HepG2 (cell line): ENCODE data around the gene UBR4. TPM values are rescaled to one million over a fixed set of nuclear protein-coding genes. Genes with fewer than 3 reads are reported as not detected.

ENCODE experiments used
- ATAC-seq: fragments of 200-7000 bp; cut with Tn5 transposase; 3 replicates; pipeline ENCODE4 v1.9.1; 2020; ENCODE audit warnings: mild to moderate bottlenecking, moderate library complexity
- BruUV-seq: library from RNA; stranded (reverse); fragments of 400-500 nt; replicated peaks from 2 replicates; lab custom pipeline; 2021; lab: Mats Ljungman, UMichigan
- CTCF ChIA-PET: fragments of 300-600 bp; formaldehyde crosslinking; extraction: SDS; loops from one replicate; lab custom pipeline; 2021; ENCODE audit warnings: low total read pairs, inconsistent platforms, low intra/inter-chr PET ratio; lab: Yijun Ruan, JAX
- POLR2A ChIA-PET: fragments of 350-600 bp; sonication (Branson Sonifier 250); formaldehyde crosslinking; loops from one replicate; lab custom pipeline; 2020; ENCODE audit warnings: antibody characterized with exemption, inconsistent platforms; lab: Yijun Ruan, JAX
- DNase-seq: peaks from one replicate; pipeline ENCODE4 v3.0.0-alpha.2; 2015; ENCODE audit warnings: low spot score
- FAIRE-seq: peaks from 3 replicates; lab custom pipeline; 2011; peaks lifted over from hg19 to GRCh38; lab: Jason Lieb, UNC
- H2AFZ ChIP-seq: one replicate; pipeline ENCODE4 v1.6.1; 2011; ENCODE audit warnings: low read length, inconsistent platforms
- H3K27ac ChIP-seq: fragments of 300-600 bp; 3 replicates; pipeline ENCODE4 v1.8.0; 2011; ENCODE audit warnings: mixed run types, mild to moderate bottlenecking, mixed read lengths, low read length, inconsistent platforms; ENCODE audit not compliant: insufficient read depth; ENCODE audit errors: extremely low read length
- H3K27me3 ChIP-seq, 2 experiments: fragments of 200-600 bp in 1 of 2; 2 replicates in 1 of 2; 3 replicates in 1 of 2; pipeline versions ENCODE4 v1.6.0 to v1.8.0; 2011; ENCODE audit warnings: low read length in 2 of 2, mild to moderate bottlenecking in 2 of 2, moderate library complexity in 2 of 2, inconsistent platforms in 1 of 2; ENCODE audit not compliant: insufficient read depth in 2 of 2, control insufficient read depth in 1 of 2
- H3K36me3 ChIP-seq, 2 experiments: fragments of 200-600 bp in 1 of 2; replicated peaks in 1 of 2; 2 replicates in 1 of 2; 3 replicates in 1 of 2; pipeline versions ENCODE4 v1.5.1 to v1.8.0; 2011; ENCODE audit warnings: low read length in 2 of 2, inconsistent platforms in 1 of 2; ENCODE audit not compliant: insufficient read depth in 2 of 2, control insufficient read depth in 1 of 2
- H3K4me1 ChIP-seq: 2 replicates; pipeline ENCODE4 v1.5.1; 2012; ENCODE audit warnings: low read length, inconsistent platforms; ENCODE audit not compliant: insufficient read depth
- H3K4me2 ChIP-seq: 2 replicates; pipeline ENCODE4 v1.6.0; 2011; ENCODE audit warnings: low read depth, low read length, inconsistent platforms
- H3K4me3 ChIP-seq, 3 experiments: fragments of 200-600 bp in 1 of 3; sonication (generic), shearing (Covaris generic) in 1 of 3; replicated peaks in 1 of 3; 2 replicates each; pipeline ENCODE4 v1.5.1; 2011 to 2016; ENCODE audit warnings: low read length in 3 of 3, inconsistent platforms in 2 of 3, low read depth in 2 of 3, mild to moderate bottlenecking in 2 of 3, control low read depth in 1 of 3, mixed read lengths in 1 of 3; ENCODE audit not compliant: insufficient read depth in 1 of 3
- H3K79me2 ChIP-seq: one replicate; pipeline ENCODE4 v1.6.1; 2011; ENCODE audit warnings: low read length, inconsistent platforms; ENCODE audit not compliant: insufficient read depth
- H3K9ac ChIP-seq: 2 replicates; pipeline ENCODE4 v1.6.0; 2011; ENCODE audit warnings: mild to moderate bottlenecking, low read depth, low read length, inconsistent platforms; ENCODE audit not compliant: insufficient read depth
- H3K9me3 ChIP-seq: 2 replicates; pipeline ENCODE4 v1.5.1; 2012; ENCODE audit warnings: mild to moderate bottlenecking, low read length
- H4K20me1 ChIP-seq: 2 replicates; pipeline ENCODE4 v1.6.0; 2011; ENCODE audit warnings: inconsistent platforms, mild to moderate bottlenecking, low read length, moderate library complexity; ENCODE audit not compliant: insufficient read depth
- ADNP ChIP-seq: sonication (generic); formaldehyde crosslinking; IDR thresholded peaks from 2 replicates; pipeline ENCODE4 v1.4.0; 2020; ENCODE audit warnings: missing genetic modification reagents
- CERS6 ChIP-seq: sonication (generic); formaldehyde crosslinking; IDR thresholded peaks from 2 replicates; pipeline ENCODE4 v1.5.0; 2020; ENCODE audit warnings: missing genetic modification reagents
- ELF4 ChIP-seq: sonication (generic); formaldehyde crosslinking; IDR thresholded peaks from 2 replicates; pipeline ENCODE4 v1.5.0; 2020; ENCODE audit warnings: missing genetic modification reagents, mild to moderate bottlenecking, moderate library complexity, borderline replicate concordance
- EZH2 ChIP-seq: conservative IDR thresholded peaks from 2 replicates; pipeline ENCODE4 v1.6.1; 2012; ENCODE audit warnings: mild to moderate bottlenecking, low read depth, low read length, moderate library complexity
- GMEB2 ChIP-seq: IDR thresholded peaks from 2 replicates; pipeline ENCODE4 v1.6.1; 2016; ENCODE audit warnings: missing biosample characterization, missing genetic modification reagents, low read depth
- GPN1 ChIP-seq: sonication (generic); formaldehyde crosslinking; IDR thresholded peaks from 2 replicates; pipeline ENCODE4 v1.5.1; 2020; ENCODE audit warnings: missing genetic modification reagents, borderline replicate concordance
- MAZ ChIP-seq, 2 experiments: sonication (generic) in 1 of 2; formaldehyde crosslinking in 1 of 2; IDR thresholded peaks; 2 replicates each; pipeline versions ENCODE4 v1.5.0 to v1.6.1; 2012 to 2020; ENCODE audit warnings: low read depth in 2 of 2, mild to moderate bottlenecking in 2 of 2, borderline replicate concordance in 1 of 2, improper control_type of control experiment in 1 of 2, low read length in 1 of 2, missing genetic modification reagents in 1 of 2, moderate library complexity in 1 of 2
- MED13 ChIP-seq: sonication (generic); formaldehyde crosslinking; IDR thresholded peaks from 2 replicates; pipeline ENCODE4 v1.5.0; 2020; ENCODE audit warnings: missing genetic modification reagents
- NR2F1 ChIP-seq, 2 experiments: fragments of 450-650 bp in 1 of 2; formaldehyde crosslinking in 1 of 2; IDR thresholded peaks; 2 replicates each; pipeline versions ENCODE4 v1.5.0 to v1.6.1; 2016 to 2020; ENCODE audit warnings: mild to moderate bottlenecking in 1 of 2, missing compliant biosample characterization in 1 of 2, missing genetic modification reagents in 1 of 2, moderate library complexity in 1 of 2
- RAD21 ChIP-seq: fragments of 450-650 bp; formaldehyde crosslinking; IDR thresholded peaks from 2 replicates; pipeline ENCODE4 v1.5.0; 2020; ENCODE audit warnings: mild to moderate bottlenecking
- SCMH1 ChIP-seq: sonication (generic); formaldehyde crosslinking; IDR thresholded peaks from 2 replicates; pipeline ENCODE4 v1.9.0; 2021; ENCODE audit warnings: missing genetic modification reagents, mild to moderate bottlenecking, borderline replicate concordance
- SIX4 ChIP-seq: sonication (generic); formaldehyde crosslinking; IDR thresholded peaks from 2 replicates; pipeline ENCODE4 v1.4.0; 2020; ENCODE audit warnings: missing genetic modification reagents
- TFAP4 ChIP-seq: sonication (generic); IDR thresholded peaks from 2 replicates; pipeline ENCODE4 v1.6.1; 2016; ENCODE audit warnings: low read depth, borderline replicate concordance
- ZNF274 ChIP-seq: sonication (generic); formaldehyde crosslinking; IDR thresholded peaks from 2 replicates; pipeline ENCODE4 v1.5.1; 2020; ENCODE audit warnings: mild to moderate bottlenecking, missing genetic modification reagents
- ZNF589 ChIP-seq: sonication (generic); formaldehyde crosslinking; conservative IDR thresholded peaks from 2 replicates; pipeline ENCODE4 v1.8.0; 2022; ENCODE audit warnings: mild to moderate bottlenecking, moderate library complexity, missing genetic modification reagents
- ZNF614 ChIP-seq: IDR thresholded peaks from 2 replicates; pipeline ENCODE4 v1.6.1; 2018; ENCODE audit warnings: missing biosample characterization, missing genetic modification reagents, inconsistent platforms, borderline replicate concordance
- ZNF652 ChIP-seq: IDR thresholded peaks from 2 replicates; pipeline ENCODE4 v1.6.1; 2016; ENCODE audit warnings: low read depth, borderline replicate concordance
- WGBS: methylation state at CpG from one replicate; pipeline ENCODE4 v1.1.6; 2017; ENCODE audit warnings: low lambda C conversion rate; 5-methylcytosine and 5-hydroxymethylcytosine counted together
- in situ Hi-C: cut with HindIII; loops from 2 replicates; pipeline ENCODE4 v1.10.0; 2017; ENCODE audit warnings: low pct_unique_long_range_greater_than_20kb; ENCODE audit not compliant: extremely low pct_ligation_motif_present
- intact Hi-C: fragments of 100-400 bp; cut with micrococcal nuclease; formaldehyde crosslinking; loops from one replicate; pipeline ENCODE4 v1.10.0; 2022; ENCODE audit not compliant: unreplicated experiment
- polyA plus RNA-seq, 8 experiments: library from polyadenylated mRNA; depleted of rRNA in 3 of 8; stranded (reverse) in 7 of 8; unstranded in 1 of 8; fragments of >200 nt; fragmentation: Illumina TruSeq in 4 of 8; extraction: Trizol in 4 of 8; gene quantifications; 2 replicates each; pipeline versions ENCODE4 v1.2.1 to v1.2.3, GENCODE V29; 2011 to 2016; ENCODE audit warnings: low read depth in 4 of 8, missing spikeins in 1 of 8, mixed read lengths in 1 of 8; ENCODE audit not compliant: insufficient read depth in 1 of 8
- total RNA-seq, 5 experiments: library from RNA; depleted of rRNA; stranded (reverse); fragments of >200 nt; fragmentation: Illumina TruSeq; extraction: Trizol; gene quantifications; 2 replicates each; pipeline ENCODE4 v1.2.3, GENCODE V29; 2016; ENCODE audit warnings: low read depth in 1 of 5
- TF ChIP-seq, protein P1 (sequence below): IDR thresholded peaks from 2 replicates; pipeline ENCODE4 v1.6.1; 2012; ENCODE audit warnings: inconsistent platforms
- TF ChIP-seq, protein P2 (sequence below): sonication (generic); formaldehyde crosslinking; IDR thresholded peaks from 2 replicates; pipeline ENCODE4 v1.8.0; 2022; ENCODE audit warnings: mild to moderate bottlenecking, missing genetic modification reagents, borderline replicate concordance

UBR4 gene
- total and polyA plus RNA-seq, 2 of the 13 experiments (the other 11 are each of a cell fraction or from before 2014, with no cell fraction given): 59.1 to 106 TPM

DNA sequence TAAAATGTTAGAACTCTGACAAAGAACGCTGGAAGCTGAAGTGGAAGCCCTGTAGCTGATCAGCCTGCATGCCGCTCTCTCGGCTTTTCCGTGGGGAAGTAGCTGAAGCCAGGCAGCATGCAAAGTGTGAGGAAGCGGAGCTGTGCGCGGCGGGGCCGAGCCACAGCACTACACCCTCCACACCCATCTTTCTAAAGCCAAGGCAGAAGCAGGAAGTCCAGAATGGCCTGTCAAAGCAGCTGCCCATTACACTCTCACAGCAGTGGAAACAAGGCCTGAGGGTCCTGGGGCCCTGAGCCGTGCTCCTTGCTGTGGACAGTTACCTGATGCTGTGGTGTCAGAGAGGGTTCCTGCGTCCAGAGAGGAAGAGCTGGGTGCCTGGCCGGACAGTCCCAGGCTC is 69.6 kb downstream of the UBR4 start (continued):
- no peak for TF ChIP-seq ZNF614 (CRISPR knock-in tag)
- TF ChIP-seq, protein P1, sequence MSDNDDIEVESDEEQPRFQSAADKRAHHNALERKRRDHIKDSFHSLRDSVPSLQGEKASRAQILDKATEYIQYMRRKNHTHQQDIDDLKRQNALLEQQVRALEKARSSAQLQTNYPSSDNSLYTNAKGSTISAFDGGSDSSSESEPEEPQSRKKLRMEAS: no peak
- no peak for TF ChIP-seq ELF4 (CRISPR knock-in tag)
- no peak for TF ChIP-seq MAZ (IDR thresholded peaks at IDR 0.05; ENCODE audit: borderline replicate concordance, low read depth, low read length)
- TF ChIP-seq MAZ (CRISPR knock-in tag; IDR thresholded peaks at IDR 0.05; ENCODE audit: low read depth): no peak
- TF ChIP-seq RAD21 (CRISPR knock-in tag): no peak
- no peak for TF ChIP-seq ZNF589 (CRISPR knock-in tag)
- TF ChIP-seq GPN1 (CRISPR knock-in tag): no peak
- TF ChIP-seq SIX4 (CRISPR knock-in tag): no peak
- no peak for TF ChIP-seq EZH2
- no peak for TF ChIP-seq SCMH1 (CRISPR knock-in tag)
- no peak for TF ChIP-seq NR2F1 (CRISPR knock-in tag; IDR thresholded peaks at IDR 0.05)
- TF ChIP-seq, all 625 proteins: peak for 0

- no peak overlapping the region for H2AFZ ChIP-seq
- H3K27ac ChIP-seq: peak overlapping the region; percentile 9
- in situ Hi-C loops: no loop called here
- H3K79me2 ChIP-seq: no peaks in the 10 kb centered on the region
- BruUV-seq: no TSS peak
- 90% methylated on average over 3 of the region's 3 CpGs for WGBS
- H4K20me1 ChIP-seq: peaks cover 3% of the 10 kb centered on the region; the same call in 1 of the 2 replicates
- peak; percentile 39 for ATAC-seq
- ChIA-PET POLR2A (interaction anchor here (0.8 to 1.9 kb wide), 2 partner anchors 9 to 239 kb away, joined by 4 to 5 read pairs; no protein-coding TSS in a partner anchor), CTCF (no interaction called here)
- H3K4me2 ChIP-seq: peak overlapping the region; percentile 34
- H3K36me3 ChIP-seq: peaks cover 26 to 79% of the 10 kb centered on the region in 2 experiments
- no peak for DNase-seq
- peaks cover 32% of the 10 kb centered on the region for H3K4me1 ChIP-seq
- H3K4me3 ChIP-seq: no peak overlapping the region
- FAIRE-seq: no peak
- H3K9me3 ChIP-seq: no peaks in the 10 kb centered on the region
- intact Hi-C loops: no loop called here
- no peak overlapping the region for H3K9ac ChIP-seq
- no peaks in the 10 kb centered on the region for H3K27me3 ChIP-seq
- TF ChIP-seq, protein P2, sequence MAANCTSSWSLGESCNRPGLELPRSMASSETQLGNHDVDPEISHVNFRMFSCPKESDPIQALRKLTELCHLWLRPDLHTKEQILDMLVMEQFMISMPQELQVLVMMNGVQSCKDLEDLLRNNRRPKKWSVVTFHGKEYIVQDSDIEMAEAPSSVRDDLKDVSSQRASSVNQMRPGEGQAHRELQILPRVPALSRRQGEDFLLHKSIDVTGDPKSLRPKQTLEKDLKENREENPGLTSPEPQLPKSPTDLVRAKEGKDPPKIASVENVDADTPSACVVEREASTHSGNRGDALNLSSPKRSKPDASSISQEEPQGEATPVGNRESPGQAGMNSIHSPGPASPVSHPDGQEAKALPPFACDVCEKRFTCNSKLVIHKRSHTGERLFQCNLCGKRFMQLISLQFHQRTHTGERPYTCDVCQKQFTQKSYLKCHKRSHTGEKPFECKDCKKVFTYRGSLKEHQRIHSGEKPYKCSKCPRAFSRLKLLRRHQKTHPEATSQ (CRISPR knock-in tag): no peak
- TF ChIP-seq ZNF652 (CRISPR knock-in tag) (no peak), MED13 (no peak), GMEB2 (CRISPR knock-in tag) (no peak), CERS6 (CRISPR knock-in tag) (no peak), ZNF274 (CRISPR knock-in tag) (no peak), ADNP (CRISPR knock-in tag) (no peak), TFAP4 (no peak)
Measured at GRCh38 chr1:19139711-19140110, 70.4 kb downstream of the UBR4 start.
